GM12892 (cell line): ENCODE results near the gene PRKRA.

Experiments used
- POLR2A ChIP-seq: IDR thresholded peaks from 2 replicates; pipeline ENCODE4 v1.6.1; 2011; ENCODE audit warnings: low read depth, low read length, control low read depth
- POLR2AphosphoS5 ChIP-seq: IDR thresholded peaks from 2 replicates; pipeline ENCODE4 v1.6.1; 2011; ENCODE audit warnings: low read depth, low read length, control low read depth
- TAF1 ChIP-seq: IDR thresholded peaks from 2 replicates; pipeline ENCODE4 v1.6.1; 2011; ENCODE audit warnings: low read depth, mild to moderate bottlenecking, control low read depth, low read length, borderline replicate concordance

GRCh38 chr2:178482437-178482836, 31.5 kb upstream of the PRKRA start:
- no peak for TF ChIP-seq TAF1
- TF ChIP-seq POLR2A, result no peak
- TF ChIP-seq POLR2AphosphoS5, result no peak
